Esophagus muscularis mucosa (tissue), 3 donors: ENCODE results near the gene CALCA.

Source experiments
- CTCF ChIP-seq, 3 experiments: fragments of 200-600 bp in 2 of 3; fragments of 450-650 bp in 1 of 3; sonication (generic) in 2 of 3; IDR thresholded peaks; one replicate each; pipeline ENCODE4 v1.5.1; 2017 to 2019; ENCODE audit warnings: antibody characterized with exemption in 3 of 3, mild to moderate bottlenecking in 2 of 3, moderate library complexity in 1 of 3
- POLR2A ChIP-seq: fragments of 450-650 bp; IDR thresholded peaks from one replicate; pipeline ENCODE4 v1.6.1; 2017; ENCODE audit warnings: antibody characterized with exemption, moderate library complexity, mild to moderate bottlenecking, low read depth

DNA sequence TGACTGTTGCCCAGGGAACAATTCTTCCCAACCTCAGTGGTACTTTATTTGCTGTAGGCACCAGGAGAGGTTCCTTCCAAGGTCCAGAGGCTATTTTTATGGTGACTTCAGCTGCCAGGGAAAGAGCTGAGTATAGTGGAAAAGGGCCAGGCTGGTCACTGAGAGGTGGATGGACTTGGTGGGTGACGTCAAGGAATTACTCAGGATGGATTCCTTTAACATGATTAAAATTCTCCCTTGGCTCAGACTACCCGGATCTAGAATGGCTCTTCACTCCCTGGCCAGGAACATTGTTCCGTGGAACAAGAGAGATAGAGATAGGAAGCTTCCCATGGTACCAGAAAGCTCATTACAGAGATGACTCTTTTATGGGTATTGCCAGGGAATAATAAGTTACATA lies 8.7 kb upstream of the CALCA start:
- TF ChIP-seq POLR2A, result no peak
- TF ChIP-seq CTCF (IDR thresholded peaks at IDR 0.05), result no peak
